SU-DHL-6 (cell line): ENCODE results near the gene RFC2.
A peak's percentile ranks its signal among the peaks of the same experiment; 100 is the strongest.

Source experiments
- H2AFZ ChIP-seq: fragments of 200-600 bp; sonication (generic); 2 replicates; pipeline ENCODE4 v1.6.1; 2014; ENCODE audit warnings: low read depth, mild to moderate bottlenecking, moderate library complexity, mixed read lengths, antibody characterized with exemption, low read length; ENCODE audit not compliant: severe bottlenecking
- H3F3A ChIP-seq: fragments of 200-600 bp; shearing (Covaris generic); 2 replicates; pipeline ENCODE4 v1.6.0; 2016; ENCODE audit warnings: antibody characterized with exemption, mild to moderate bottlenecking; ENCODE audit not compliant: insufficient read depth
- H3K27ac ChIP-seq: fragments of 200-600 bp; sonication (generic); 2 replicates; pipeline ENCODE4 v1.5.1; 2016; ENCODE audit warnings: low read depth, mild to moderate bottlenecking, low read length, moderate library complexity, mixed read lengths
- H3K27me3 ChIP-seq: fragments of 200-600 bp; sonication (generic), shearing (Covaris generic); 2 replicates; pipeline ENCODE4 v1.6.0; 2014; ENCODE audit warnings: mild to moderate bottlenecking, low read length
- H3K36me3 ChIP-seq: fragments of 200-600 bp; sonication (generic); 2 replicates; pipeline ENCODE4 v1.6.1; 2014; ENCODE audit warnings: mild to moderate bottlenecking, low read length, mixed read lengths
- H3K4me2 ChIP-seq: fragments of 300-600, 200-600 bp; shearing (Covaris generic), sonication (generic); 2 replicates; pipeline ENCODE4 v1.6.0; 2014; ENCODE audit warnings: low read length, low read depth, mild to moderate bottlenecking; ENCODE audit not compliant: poor library complexity, severe bottlenecking
- H3K4me3 ChIP-seq: fragments of 200-600 bp; sonication (generic); 2 replicates; pipeline ENCODE4 v1.5.1; 2014; ENCODE audit warnings: antibody characterized with exemption, low read length, mild to moderate bottlenecking, mixed read lengths; ENCODE audit not compliant: insufficient read depth, poor library complexity, severe bottlenecking
- H3K79me2 ChIP-seq: fragments of 200-600 bp; sonication (generic); 2 replicates; pipeline ENCODE4 v1.6.1; 2014; ENCODE audit warnings: mild to moderate bottlenecking, low read length, moderate library complexity; ENCODE audit not compliant: insufficient read depth
- H3K9ac ChIP-seq: fragments of 200-600 bp; sonication (generic); 2 replicates; pipeline ENCODE4 v1.7.0; 2014; ENCODE audit warnings: mild to moderate bottlenecking, low read length
- H3K9me2 ChIP-seq: fragments of 200-600 bp; sonication (generic); replicated peaks from 2 replicates; pipeline ENCODE4 v1.6.1; 2014; ENCODE audit warnings: low read length; ENCODE audit not compliant: insufficient read depth
- H3K9me3 ChIP-seq: fragments of 200-600 bp; sonication (generic); 2 replicates; pipeline ENCODE4 v1.6.1; 2014; ENCODE audit warnings: low read length, mixed read lengths; ENCODE audit not compliant: insufficient read depth
- H4K20me1 ChIP-seq: fragments of 200-600 bp; sonication (generic); 2 replicates; pipeline ENCODE4 v1.6.1; 2014; ENCODE audit warnings: low read depth, mild to moderate bottlenecking, antibody characterized with exemption, low read length, moderate library complexity, mixed read lengths
- CTCF ChIP-seq: fragments of 200-600 bp; sonication (generic); IDR thresholded peaks from one replicate; pipeline ENCODE4 v1.5.1; 2017; ENCODE audit warnings: antibody characterized with exemption, mild to moderate bottlenecking, low read length, moderate library complexity; ENCODE audit not compliant: insufficient read depth, poor library complexity, severe bottlenecking
- EZH2phosphoT487 ChIP-seq: fragments of 200-600 bp; sonication (generic), shearing (Covaris generic); conservative IDR thresholded peaks from 2 replicates; pipeline ENCODE4 v1.6.1; 2018; ENCODE audit warnings: mild to moderate bottlenecking, antibody characterized with exemption, low read length, moderate library complexity, mixed read lengths

Gene RFC2

GRCh38 chr7:74217455-74218342 lies 36.5 kb downstream of the RFC2 start:
- H3K79me2 ChIP-seq = no peaks in the 10 kb centered on the region
- TF ChIP-seq CTCF (no peak), EZH2phosphoT487 (no peak)
- H3F3A ChIP-seq = peaks cover 18% of the 10 kb centered on the region
- no peaks in the 10 kb centered on the region for H3K9me2 ChIP-seq
- H3K9me3 ChIP-seq = no peaks in the 10 kb centered on the region
- peak overlapping the region; percentile 32 for H3K4me2 ChIP-seq
- H2AFZ ChIP-seq = no peak overlapping the region
- H3K9ac ChIP-seq = peak overlapping the region; percentile 39; the same call in 1 of the 2 replicates
- H3K27ac ChIP-seq = peak overlapping the region; percentile 76
- no peaks in the 10 kb centered on the region for H3K27me3 ChIP-seq
- no peaks in the 10 kb centered on the region for H3K36me3 ChIP-seq
- H3K4me3 ChIP-seq = no peak overlapping the region
- H4K20me1 ChIP-seq = no peaks in the 10 kb centered on the region

GRCh38 chr7:74216361-74216761 lies 37.8 kb downstream of the RFC2 start:
- Histone ChIP-seq H3K27ac (peak overlapping the region; percentile 76), H3K4me3 (no peak overlapping the region), H3K36me3 (no peaks in the 10 kb centered on the region), H3K9me2 (no peaks in the 10 kb centered on the region), H3K79me2 (peaks cover 7% of the 10 kb centered on the region; the same call in 1 of the 2 replicates), H4K20me1 (no peaks in the 10 kb centered on the region), H3K4me2 (peak overlapping the region; percentile 32), H3K9me3 (no peaks in the 10 kb centered on the region), H2AFZ (no peak overlapping the region), H3F3A (peaks cover 18% of the 10 kb centered on the region), H3K9ac (peak overlapping the region; percentile 39; the same call in 1 of the 2 replicates), H3K27me3 (no peaks in the 10 kb centered on the region)
- TF ChIP-seq EZH2phosphoT487 (no peak), CTCF (no peak)

GRCh38 chr7:74215921-74216320 lies 38.3 kb downstream of the RFC2 start:
- Histone ChIP-seq H3K9me2 (no peaks in the 10 kb centered on the region), H3K79me2 (peaks cover 8% of the 10 kb centered on the region; the same call in 1 of the 2 replicates), H3K27me3 (no peaks in the 10 kb centered on the region), H2AFZ (no peak overlapping the region), H3K9me3 (no peaks in the 10 kb centered on the region), H3K4me2 (peak overlapping the region; percentile 32), H3F3A (peaks cover 18% of the 10 kb centered on the region), H3K4me3 (no peak overlapping the region), H4K20me1 (no peaks in the 10 kb centered on the region), H3K27ac (peak overlapping the region; percentile 76), H3K9ac (peak overlapping the region; percentile 39), H3K36me3 (no peaks in the 10 kb centered on the region)
- TF ChIP-seq EZH2phosphoT487 (no peak), CTCF (no peak)
